Vagina (tissue), 2 donors: ENCODE measurements around the gene ADGRD2.

Source experiments
- CTCF ChIP-seq, 3 experiments: fragments of 450-650 bp in 2 of 3; fragments of 200-600 bp in 1 of 3; sonication (generic) in 1 of 3; IDR thresholded peaks; one replicate each; pipeline ENCODE4 v1.5.1; 2017 to 2019; ENCODE audit warnings: antibody characterized with exemption in 3 of 3, mild to moderate bottlenecking in 2 of 3, moderate library complexity in 2 of 3
- POLR2A ChIP-seq, 2 donors: fragments of 450-650 bp; IDR thresholded peaks; one replicate each; pipeline ENCODE4 v1.6.1; 2017; ENCODE audit warnings: antibody characterized with exemption in 2 of 2, mild to moderate bottlenecking in 2 of 2, moderate library complexity in 2 of 2
- POLR2AphosphoS5 ChIP-seq, 2 donors: sonication (generic); formaldehyde crosslinking; IDR thresholded peaks; one replicate each; pipeline ENCODE4 v1.9.0; 2017; ENCODE audit warnings: antibody characterized with exemption in 2 of 2, mild to moderate bottlenecking in 2 of 2, low read depth in 1 of 2; ENCODE audit not compliant: insufficient read depth in 1 of 2

GRCh38 chr9:124486778-124487259, 36.6 kb downstream of the ADGRD2 start:
- TF ChIP-seq POLR2A (IDR thresholded peaks at IDR 0.05) (no peak), CTCF (IDR thresholded peaks at IDR 0.05) (no peak), POLR2AphosphoS5 (IDR thresholded peaks at IDR 0.05; ENCODE audit: insufficient read depth in 1 of 2, low read depth in 1 of 2) (no peak)
